ENCODE results near the gene ERFE.

Gene ERFE

GRCh38 chr2:238157506-238158017, 1.2 kb upstream of the ERFE start:
- no peak for DNase-seq

DNA sequence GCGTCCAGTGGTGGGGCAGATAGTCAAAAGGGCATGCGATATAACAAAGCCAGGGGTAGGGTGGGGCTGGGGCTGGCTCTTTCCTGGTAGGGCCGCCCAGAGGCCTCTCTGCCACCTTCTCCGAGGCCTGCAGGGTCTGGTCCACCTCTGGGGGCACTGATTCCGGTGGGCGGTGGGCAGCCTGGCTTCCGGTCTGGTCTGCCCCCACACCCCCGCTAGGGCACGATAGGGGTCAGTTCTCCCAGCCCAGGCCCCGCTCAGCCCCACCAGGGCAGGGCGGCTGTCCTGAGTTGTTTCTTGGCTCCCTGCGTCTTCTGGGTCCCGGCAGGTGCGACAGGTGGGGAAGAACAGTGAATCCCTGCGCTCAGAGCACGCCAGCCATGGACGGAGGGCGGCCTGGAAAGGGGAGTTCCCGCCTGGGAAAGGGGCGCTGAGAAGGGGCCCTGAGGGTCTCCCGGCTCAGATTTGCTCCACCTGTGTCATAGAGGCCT, 707 bp upstream of the ERFE start:
- DNase-seq = no peak

DNA sequence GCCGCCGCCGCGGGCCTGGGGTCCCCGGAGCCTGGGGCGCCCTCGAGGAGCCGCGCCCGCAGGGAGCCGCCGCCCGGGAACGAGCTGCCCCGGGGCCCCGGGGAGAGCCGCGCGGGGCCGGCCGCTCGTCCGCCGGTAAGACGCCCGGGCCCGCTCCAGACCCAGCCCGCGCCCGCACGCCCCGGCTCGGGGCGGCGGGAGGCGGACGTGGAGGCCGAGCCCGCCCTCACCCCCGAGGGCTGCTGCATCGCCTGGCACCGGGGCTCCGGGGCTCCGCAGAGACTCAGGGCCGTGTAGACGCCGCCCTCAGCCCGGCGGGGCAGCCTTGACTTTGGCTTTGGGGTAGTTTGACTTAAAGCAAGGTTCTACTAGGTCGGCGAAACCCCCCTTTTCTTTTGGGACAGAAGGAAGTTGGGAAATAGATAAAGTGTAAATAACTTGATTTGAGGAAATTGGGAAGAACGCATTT, 335 bp downstream of the ERFE start:
- no peak for DNase-seq

DNA sequence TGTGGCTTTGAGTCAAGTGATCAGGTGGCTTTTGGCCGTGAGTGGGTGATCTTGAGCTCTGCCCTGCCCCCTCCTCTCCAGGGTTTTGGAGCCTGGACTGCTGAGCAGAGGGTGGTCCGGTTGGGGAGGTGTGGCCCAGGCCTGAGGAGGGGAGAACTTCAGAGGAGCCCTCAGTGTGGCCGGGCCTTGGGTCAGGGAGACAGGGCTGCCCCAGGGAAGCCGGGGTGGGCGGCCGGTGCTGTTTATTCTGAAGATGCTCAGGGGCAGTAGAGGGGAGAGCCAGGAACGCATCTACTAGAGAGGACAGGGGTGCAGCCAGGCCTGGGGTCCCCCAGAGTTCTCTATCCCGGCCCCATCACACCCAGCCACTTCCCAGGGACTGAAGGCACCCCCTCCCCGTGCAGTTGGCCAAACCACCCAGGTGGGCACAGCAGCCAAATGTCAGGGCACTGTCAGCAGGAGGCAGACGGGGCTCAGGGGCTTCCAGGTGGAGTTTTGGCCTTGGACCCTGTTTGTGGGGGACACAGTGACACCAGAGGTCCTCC, 963 bp downstream of the ERFE start:
- DNase-seq = no peak

- DNase-seq = no peak
Measured at GRCh38 chr2:238160206-238161129, 1.7 kb downstream of the ERFE start.

DNA sequence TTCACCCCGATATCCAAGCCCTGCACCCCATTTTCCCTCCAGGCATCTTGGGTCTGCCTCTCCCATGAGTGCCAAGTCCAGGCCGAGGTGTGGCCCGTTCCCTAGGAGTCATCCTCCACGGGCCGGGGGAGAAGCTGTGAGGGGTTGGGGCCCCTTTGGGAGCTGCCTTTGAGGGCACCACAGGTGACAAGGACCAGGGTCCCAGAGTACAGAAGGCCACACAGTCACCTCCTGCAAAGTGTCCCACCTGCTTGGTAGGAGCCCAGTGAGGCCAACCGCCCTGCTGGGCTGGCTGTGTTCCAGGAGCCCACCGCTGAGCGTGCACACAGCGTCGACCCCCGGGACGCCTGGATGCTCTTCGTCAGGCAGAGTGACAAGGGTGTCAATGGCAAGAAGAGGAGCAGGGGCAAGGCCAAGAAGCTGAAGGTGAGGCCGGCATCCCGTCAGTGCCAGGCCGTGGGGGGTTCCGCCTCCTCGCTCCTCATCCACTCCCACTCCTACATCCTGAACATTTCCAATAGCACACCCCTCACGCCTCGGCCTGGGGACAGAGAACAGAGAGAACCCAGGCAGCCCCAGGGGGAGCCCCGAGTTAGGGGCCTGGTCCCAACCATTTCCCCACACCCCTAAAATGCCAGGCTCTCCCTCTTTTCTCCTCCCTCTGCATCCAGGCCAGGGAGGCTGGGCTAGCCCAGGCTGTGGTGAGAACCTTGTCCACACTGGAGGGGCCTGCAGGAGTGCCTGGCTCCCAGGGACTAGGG, 2.7 kb downstream of the ERFE start:
- DNase-seq = no peak

GRCh38 chr2:238162251-238162845, 3.6 kb downstream of the ERFE start:
- no peak for DNase-seq

DNA sequence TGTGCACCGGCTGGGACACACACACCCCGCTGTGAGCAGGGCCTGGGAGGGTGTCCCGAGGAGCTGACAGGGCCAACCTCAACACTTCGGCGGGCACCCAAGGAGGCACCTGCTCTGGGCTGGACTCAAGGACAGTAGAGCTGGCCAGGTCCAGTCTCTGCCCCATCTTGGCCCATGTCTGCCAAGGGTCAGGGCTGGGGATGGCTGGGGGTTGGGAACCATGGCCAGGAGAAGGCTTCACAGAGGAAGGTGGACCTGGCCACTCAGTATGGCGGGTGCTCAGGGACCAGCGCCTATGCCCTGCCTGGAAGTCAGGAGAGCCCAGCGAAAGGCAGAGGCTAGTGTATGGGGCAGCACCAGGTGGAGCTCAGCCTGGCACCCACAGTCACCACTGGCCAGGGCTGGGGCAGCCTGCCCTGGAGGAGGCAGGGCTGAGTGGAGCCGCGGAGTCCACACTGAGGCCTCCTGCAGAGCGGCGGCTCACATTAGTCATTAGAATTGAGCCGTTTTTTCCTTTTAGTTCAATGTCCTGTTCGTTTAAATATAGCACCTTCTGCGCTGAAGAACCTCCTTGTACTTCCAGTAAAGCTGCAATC, 4.2 kb downstream of the ERFE start:
- no peak for DNase-seq

DNA sequence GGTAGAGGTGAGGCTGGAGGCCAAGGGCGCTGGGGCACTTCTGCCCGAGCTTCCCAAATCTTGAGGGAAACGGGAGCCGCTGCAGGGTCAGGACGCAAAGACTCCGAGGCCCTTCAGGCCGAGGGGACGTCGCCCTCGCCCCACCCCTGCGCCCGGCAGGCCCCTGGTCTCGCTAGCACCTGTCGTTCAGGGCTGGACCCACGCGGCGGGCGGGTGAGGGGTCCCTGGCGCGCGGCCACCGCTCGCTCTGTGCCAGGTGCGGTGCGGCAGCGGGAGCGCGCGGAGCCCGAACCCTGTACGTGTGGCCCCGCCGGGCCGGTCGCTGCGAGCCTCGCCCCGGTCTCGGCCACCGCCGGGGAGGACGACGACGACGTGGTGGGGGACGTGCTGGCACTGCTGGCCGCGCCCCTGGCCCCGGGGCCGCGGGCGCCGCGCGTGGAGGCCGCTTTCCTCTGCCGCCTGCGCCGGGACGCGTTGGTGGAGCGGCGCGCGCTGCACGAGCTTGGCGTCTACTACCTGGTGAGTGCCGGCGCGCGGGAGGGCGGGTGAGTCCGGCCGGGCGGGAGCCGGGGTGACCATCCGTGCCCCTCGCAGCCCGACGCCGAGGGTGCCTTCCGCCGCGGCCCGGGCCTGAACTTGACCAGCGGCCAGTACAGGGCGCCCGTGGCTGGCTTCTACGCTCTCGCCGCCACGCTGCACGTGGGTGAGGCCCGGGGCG, 4.9 kb downstream of the ERFE start:
- no peak for DNase-seq

DNA sequence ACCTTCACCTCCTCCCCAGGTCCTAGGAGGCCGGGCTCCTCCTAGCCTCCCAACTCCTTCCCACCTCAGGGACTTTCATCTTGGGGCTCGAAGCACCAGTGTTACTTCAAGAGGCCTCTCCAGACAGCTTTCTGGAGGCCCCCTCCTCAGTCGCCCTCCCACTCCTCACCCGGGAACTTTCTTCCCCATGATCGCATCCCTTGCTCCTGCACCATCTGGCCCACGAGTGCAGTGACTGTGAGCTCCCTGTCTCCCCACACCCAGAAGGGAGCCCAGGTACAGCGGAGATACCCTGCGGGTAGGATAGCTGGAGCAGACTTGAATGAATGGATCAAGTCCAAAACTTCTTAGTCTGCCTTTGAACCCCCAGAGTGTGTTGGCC, 6.1 kb downstream of the ERFE start:
- no peak for DNase-seq

- no peak for DNase-seq
Measured at GRCh38 chr2:238165288-238165921, 6.6 kb downstream of the ERFE start.

DNA sequence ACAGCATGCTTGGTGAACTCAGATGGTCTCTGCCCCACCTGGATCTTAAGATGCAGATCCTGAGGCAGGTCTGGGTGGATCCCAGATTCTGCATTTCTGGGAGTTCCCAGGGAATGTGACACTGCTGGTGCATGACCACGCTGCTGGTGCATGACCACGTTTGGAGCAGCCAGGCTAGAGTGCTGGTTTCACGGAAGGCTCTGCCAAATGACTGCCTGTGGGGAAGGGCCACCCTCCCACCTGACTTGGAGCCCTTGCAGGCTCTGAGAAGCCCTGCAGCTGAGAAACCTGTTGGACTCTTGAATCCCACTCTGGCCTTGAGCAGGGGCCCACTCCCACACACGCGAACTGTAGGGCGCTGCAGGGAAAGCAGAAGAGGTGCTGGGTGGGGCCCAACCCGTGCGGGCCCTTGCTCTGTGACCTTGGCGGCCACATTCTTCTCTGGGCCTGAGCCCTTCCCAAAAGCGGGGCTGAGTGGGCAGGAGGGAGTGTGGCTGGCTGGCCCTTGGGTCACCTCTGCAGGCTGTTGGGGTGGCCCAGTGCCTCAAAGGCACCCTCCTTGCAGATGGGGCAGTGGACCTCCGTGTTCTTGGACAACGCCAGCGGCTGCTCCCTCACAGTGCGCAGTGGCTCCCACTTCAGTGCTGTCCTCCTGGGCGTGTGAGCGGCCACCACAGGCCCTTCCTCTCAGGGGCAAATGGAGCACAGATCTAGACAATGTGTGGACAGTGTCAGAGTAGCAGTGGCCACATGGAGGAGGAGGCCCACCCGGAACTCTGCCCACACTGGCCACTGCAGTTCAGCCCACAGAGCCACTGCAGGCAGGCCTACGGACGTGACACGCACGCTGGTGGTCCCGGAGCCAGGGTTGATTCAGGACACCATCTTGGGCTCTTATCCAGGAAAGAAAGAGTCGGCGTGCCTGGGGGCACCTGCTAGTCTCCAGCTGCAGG, 7.9 kb downstream of the ERFE start:
- DNase-seq = no peak

DNA sequence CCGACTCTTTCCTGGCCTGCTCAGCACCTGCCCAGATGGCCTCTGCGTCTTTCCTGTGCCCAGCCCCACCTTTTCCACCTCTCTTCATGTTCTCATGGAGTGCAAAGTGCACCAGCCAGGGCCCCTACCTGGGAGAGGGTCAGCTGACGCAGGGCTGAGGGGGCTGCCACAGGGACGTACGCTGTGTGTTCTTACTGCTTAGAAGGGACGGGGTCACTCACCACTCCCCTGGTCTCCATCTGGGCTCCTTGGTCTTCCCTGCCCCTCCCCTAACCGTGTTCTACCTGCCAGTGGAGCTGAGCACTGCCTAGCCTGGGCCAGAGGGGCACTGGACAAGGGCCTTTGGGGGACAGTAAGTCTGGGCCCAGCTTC, 8.6 kb downstream of the ERFE start:
- no peak for DNase-seq

DNA sequence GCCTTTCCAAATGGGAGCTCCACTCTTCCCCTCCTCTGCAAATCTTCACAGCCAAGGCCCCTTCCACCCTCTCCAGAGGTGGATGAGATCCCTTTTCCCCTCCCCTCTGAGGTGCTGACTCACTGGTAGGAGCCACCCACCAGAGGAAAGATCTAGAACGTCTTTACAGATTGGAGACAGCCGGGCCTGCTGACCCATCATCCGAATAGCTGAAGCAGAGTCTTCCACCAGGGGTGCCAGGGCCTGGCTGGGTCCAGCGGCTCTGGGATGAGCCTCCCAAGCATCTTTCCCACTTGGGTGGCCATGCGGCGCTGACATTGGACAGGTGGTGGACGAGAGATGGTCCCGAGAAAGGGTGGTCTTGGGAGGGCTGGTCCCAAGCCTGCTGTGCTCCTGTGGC, 9.0 kb downstream of the ERFE start:
- DNase-seq = no peak

GRCh38 chr2:238168196-238169047, 9.7 kb downstream of the ERFE start:
- DNase-seq = no peak

DNA sequence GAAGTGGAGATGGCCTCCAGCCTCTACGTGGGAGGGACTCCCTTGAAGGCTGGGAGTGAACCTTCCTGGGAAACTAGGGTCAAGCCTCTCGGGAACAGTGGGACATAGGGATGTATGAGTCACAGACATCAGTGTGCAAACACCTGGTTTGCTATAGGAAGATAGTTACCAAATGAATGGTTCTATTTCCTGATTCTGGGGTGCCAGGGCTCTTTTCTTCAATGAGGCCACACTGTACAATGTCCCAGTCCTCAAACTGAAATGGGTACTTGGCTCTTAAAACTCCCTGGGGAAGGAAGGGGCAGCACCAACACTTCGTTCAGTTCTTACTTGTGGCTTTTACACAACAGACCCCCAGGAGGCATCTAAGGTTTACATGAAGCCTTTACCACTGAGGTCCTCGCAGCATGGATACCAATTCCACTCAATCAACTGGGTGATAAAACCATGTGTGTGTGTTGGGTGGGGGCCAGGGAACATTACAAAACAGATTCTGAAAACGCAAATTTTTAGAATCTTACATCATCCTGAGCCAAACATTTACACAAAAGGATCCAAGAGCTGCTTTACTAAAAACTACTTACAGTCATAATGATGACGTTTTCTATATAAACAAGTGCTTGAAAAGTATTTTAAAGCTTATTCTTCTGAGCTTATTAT, 10.4 kb downstream of the ERFE start:
- DNase-seq = no peak

- DNase-seq = no peak
Measured at GRCh38 chr2:238169708-238170251, 11.0 kb downstream of the ERFE start.

- DNase-seq = no peak
Measured at GRCh38 chr2:238170386-238171071, 11.8 kb downstream of the ERFE start.
